RWPE1 (cell line): ENCODE results near the gene NDUFAF5.
"Not testable (repeated sequence)": the region's sequence is repeated elsewhere in the genome, so short reads cannot be mapped to it uniquely, and the experiment has no call there.

Source experiments
- CTCF ChIA-PET: fragments of 350-600 bp; sonication (Branson Sonifier 250); formaldehyde crosslinking; extraction: SDS; loops from one replicate; lab custom pipeline; 2021; lab: Yijun Ruan, JAX
- POLR2A ChIA-PET: fragments of 400-600 bp; formaldehyde crosslinking; extraction: SDS; loops from one replicate; lab custom pipeline; 2020; ENCODE audit warnings: antibody characterized with exemption; ENCODE audit not compliant: low non-redundant PET; lab: Yijun Ruan, JAX
- DNase-seq: peaks from one replicate; pipeline ENCODE4 v3.0.0; 2012; ENCODE audit warnings: low spot score
- H3K27ac ChIP-seq: fragments of 450-650 bp; 2 replicates; pipeline ENCODE4 v1.5.1; 2017
- CTCF ChIP-seq: fragments of 450-650 bp; conservative IDR thresholded peaks from 2 replicates; pipeline ENCODE4 v1.5.1; 2017; ENCODE audit warnings: low read depth, mild to moderate bottlenecking

The NDUFAF5 gene, protein sequence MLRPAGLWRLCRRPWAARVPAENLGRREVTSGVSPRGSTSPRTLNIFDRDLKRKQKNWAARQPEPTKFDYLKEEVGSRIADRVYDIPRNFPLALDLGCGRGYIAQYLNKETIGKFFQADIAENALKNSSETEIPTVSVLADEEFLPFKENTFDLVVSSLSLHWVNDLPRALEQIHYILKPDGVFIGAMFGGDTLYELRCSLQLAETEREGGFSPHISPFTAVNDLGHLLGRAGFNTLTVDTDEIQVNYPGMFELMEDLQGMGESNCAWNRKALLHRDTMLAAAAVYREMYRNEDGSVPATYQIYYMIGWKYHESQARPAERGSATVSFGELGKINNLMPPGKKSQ

GRCh38 chr20:13784893-13785715, at the start of gene NDUFAF5, which contains the start of gene ESF1:
TSS of gene NDUFAF5 (plus strand) at chr20:13785028. CDS start at chr20:13785069, 41 bp downstream.
TSS of gene ESF1 (minus strand) at chr20:13784919. CDS start at chr20:13783140, 1,779 bp downstream.
- peak; percentile 91 for DNase-seq
- POLR2A ChIA-PET: no interaction called here
- no peak for TF ChIP-seq CTCF
- peak within 1 kb of the TSS; percentile 91 for H3K27ac ChIP-seq
- CTCF ChIA-PET: interaction anchor here (0.6 to 1.1 kb wide), 4 partner anchors 14 to 239 kb away, joined by 3 to 5 read pairs (median 4); no protein-coding TSS in a partner anchor

GRCh38 chr20:13735826-13736225, 49.0 kb upstream of the NDUFAF5 start:
- ChIA-PET POLR2A (interaction anchor here (0.5 kb wide), 1 partner anchor 1713 kb away, joined by 7 read pairs; no protein-coding TSS in a partner anchor), CTCF (no interaction called here)
- H3K27ac ChIP-seq: no peak overlapping the region
- no peak for DNase-seq
- no peak for TF ChIP-seq CTCF

GRCh38 chr20:13736436-13737191, 48.2 kb upstream of the NDUFAF5 start:
- H3K27ac ChIP-seq: no peak overlapping the region
- TF ChIP-seq CTCF: no peak
- CTCF ChIA-PET: interaction anchor here (0.6 kb wide), 1 partner anchor 88 kb away, joined by 3 read pairs; no protein-coding TSS in a partner anchor
- DNase-seq: no peak
- POLR2A ChIA-PET: interaction anchor here (0.5 kb wide), 1 partner anchor 1714 kb away, joined by 7 read pairs; no protein-coding TSS in a partner anchor

GRCh38 chr20:13738187-13738586, 46.6 kb upstream of the NDUFAF5 start:
- H3K27ac ChIP-seq, DNase-seq, POLR2A ChIA-PET: not testable (repeated sequence)
- CTCF ChIA-PET: interaction anchor here (0.6 to 0.7 kb wide), 2 partner anchors 40 to 83 kb away, joined by 3 to 4 read pairs; no protein-coding TSS in a partner anchor

- POLR2A ChIA-PET: no interaction called here
- H3K27ac ChIP-seq: no peak overlapping the region
- CTCF ChIA-PET: no interaction called here
- no peak for DNase-seq
- TF ChIP-seq CTCF: no peak
Measured at GRCh38 chr20:13739731-13740649, 44.8 kb upstream of the NDUFAF5 start.

GRCh38 chr20:13741879-13742278, 42.9 kb upstream of the NDUFAF5 start:
- ChIA-PET POLR2A (no interaction called here), CTCF (interaction anchor here (0.6 kb wide), 1 partner anchor 29 kb away, joined by 3 read pairs; no protein-coding TSS in a partner anchor)
- DNase-seq: no peak
- H3K27ac ChIP-seq: no peak overlapping the region
- TF ChIP-seq CTCF: no peak
